ENCODE measurements around the gene MAGEL2.

GRCh38 chr15:23690450-23690852 is 42.8 kb upstream of the MAGEL2 start:
- no peak for TF ChIP-seq ARNT (IDR thresholded peaks at IDR 0.05)
- no peak for TF ChIP-seq FOXK2 (IDR thresholded peaks at IDR 0.05)
- TF ChIP-seq, protein P1, sequence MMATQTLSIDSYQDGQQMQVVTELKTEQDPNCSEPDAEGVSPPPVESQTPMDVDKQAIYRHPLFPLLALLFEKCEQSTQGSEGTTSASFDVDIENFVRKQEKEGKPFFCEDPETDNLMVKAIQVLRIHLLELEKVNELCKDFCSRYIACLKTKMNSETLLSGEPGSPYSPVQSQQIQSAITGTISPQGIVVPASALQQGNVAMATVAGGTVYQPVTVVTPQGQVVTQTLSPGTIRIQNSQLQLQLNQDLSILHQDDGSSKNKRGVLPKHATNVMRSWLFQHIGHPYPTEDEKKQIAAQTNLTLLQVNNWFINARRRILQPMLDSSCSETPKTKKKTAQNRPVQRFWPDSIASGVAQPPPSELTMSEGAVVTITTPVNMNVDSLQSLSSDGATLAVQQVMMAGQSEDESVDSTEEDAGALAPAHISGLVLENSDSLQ (IDR thresholded peaks at IDR 0.05), result no peak
- TF ChIP-seq FOXM1 (IDR thresholded peaks at IDR 0.05; ENCODE audit: borderline replicate concordance), result no peak
- TF ChIP-seq BHLHE40 (IDR thresholded peaks at IDR 0.05; ENCODE audit: borderline replicate concordance), result no peak
- TF ChIP-seq L3MBTL2 (conservative IDR thresholded peaks at IDR 0.05), result no peak
- TF ChIP-seq TARDBP (IDR thresholded peaks at IDR 0.05), result no peak
- no peak for TF ChIP-seq HDGF (IDR thresholded peaks at IDR 0.05; ENCODE audit: borderline replicate concordance)
- TF ChIP-seq ZNF384 (IDR thresholded peaks at IDR 0.05), result no peak
- no peak for TF ChIP-seq ELF4 (IDR thresholded peaks at IDR 0.05)
- TF ChIP-seq SP1 (IDR thresholded peaks at IDR 0.05), result no peak
- no peak for TF ChIP-seq NFRKB (IDR thresholded peaks at IDR 0.05)
- TF ChIP-seq SUZ12 (IDR thresholded peaks at IDR 0.05), result no peak
- no peak for TF ChIP-seq CTBP1 (IDR thresholded peaks at IDR 0.05; ENCODE audit: borderline replicate concordance)
